Activated CD4-positive, alpha-beta T cell treated with anti-CD3 and anti-CD28 coated beads, Interleukin-2, amount 50 U/mL, for 16 hours (primary cell): ENCODE measurements around the gene DHX32.
"Not testable (repeated sequence)": the region's sequence is repeated elsewhere in the genome, so short reads cannot be mapped to it uniquely, and the experiment has no call there.

ENCODE experiments used
- DNase-seq: peaks from one replicate; pipeline ENCODE4 v3.0.0-alpha.2; 2020

DHX32 gene

GRCh38 chr10:125881192-125881591 is at the start of gene DHX32:
DHX32 (minus strand) TSS chr10:125881292; CDS start chr10:125880824, 468 bp downstream.
- DNase-seq, result no peak

GRCh38 chr10:125929618-125930017 is 48.5 kb upstream of the DHX32 start:
- no peak for DNase-seq

GRCh38 chr10:125928928-125929585 is 48.0 kb upstream of the DHX32 start:
- no peak for DNase-seq

- DNase-seq, result not testable (repeated sequence)
Measured at GRCh38 chr10:125927265-125927664, 46.2 kb upstream of the DHX32 start.

- DNase-seq, result no peak
Measured at GRCh38 chr10:125926247-125926646, 45.2 kb upstream of the DHX32 start.

- no peak for DNase-seq
Measured at GRCh38 chr10:125925262-125925834, 44.3 kb upstream of the DHX32 start.

GRCh38 chr10:125921643-125922306 is 40.7 kb upstream of the DHX32 start:
- DNase-seq, result not testable (repeated sequence)

- DNase-seq, result not testable (repeated sequence)
Measured at GRCh38 chr10:125917704-125918361, 36.7 kb upstream of the DHX32 start.

- DNase-seq, result no peak
Measured at GRCh38 chr10:125916977-125917376, 35.9 kb upstream of the DHX32 start.

- not testable (repeated sequence) for DNase-seq
Measured at GRCh38 chr10:125913277-125913676, 32.2 kb upstream of the DHX32 start.

- no peak for DNase-seq
Measured at GRCh38 chr10:125911990-125912389, 30.9 kb upstream of the DHX32 start.

GRCh38 chr10:125911145-125911544 is 30.1 kb upstream of the DHX32 start:
- DNase-seq, result no peak

GRCh38 chr10:125909491-125909890 is 28.4 kb upstream of the DHX32 start:
- DNase-seq, result not testable (repeated sequence)

- DNase-seq, result not testable (repeated sequence)
Measured at GRCh38 chr10:125908813-125909212, 27.7 kb upstream of the DHX32 start.

- not testable (repeated sequence) for DNase-seq
Measured at GRCh38 chr10:125907598-125907997, 26.5 kb upstream of the DHX32 start.

- not testable (repeated sequence) for DNase-seq
Measured at GRCh38 chr10:125905069-125905994, 24.2 kb upstream of the DHX32 start.

- not testable (repeated sequence) for DNase-seq
Measured at GRCh38 chr10:125903135-125903640, 22.1 kb upstream of the DHX32 start.

GRCh38 chr10:125900963-125901362 is 19.9 kb upstream of the DHX32 start:
- not testable (repeated sequence) for DNase-seq

GRCh38 chr10:125897317-125897716 is 16.2 kb upstream of the DHX32 start:
- DNase-seq, result not testable (repeated sequence)

GRCh38 chr10:125896088-125896934 is 15.2 kb upstream of the DHX32 start, which contains the start of gene FANK1:
FANK1 (plus strand) TSS chr10:125896564; CDS start chr10:125896643, 79 bp downstream.
- peak; percentile 85 for DNase-seq
